ENCODE measurements around the gene ST6GALNAC4. TPM values are rescaled to one million over a fixed set of nuclear protein-coding genes. Genes with fewer than 3 reads are reported as not detected.

Gene ST6GALNAC4
- total and polyA plus RNA-seq, 9 of the 15 experiments (the other 6 are each of a cell fraction or from before 2014, with no cell fraction given) = 2.6 to 43.1 (median 15.4) TPM

DNA sequence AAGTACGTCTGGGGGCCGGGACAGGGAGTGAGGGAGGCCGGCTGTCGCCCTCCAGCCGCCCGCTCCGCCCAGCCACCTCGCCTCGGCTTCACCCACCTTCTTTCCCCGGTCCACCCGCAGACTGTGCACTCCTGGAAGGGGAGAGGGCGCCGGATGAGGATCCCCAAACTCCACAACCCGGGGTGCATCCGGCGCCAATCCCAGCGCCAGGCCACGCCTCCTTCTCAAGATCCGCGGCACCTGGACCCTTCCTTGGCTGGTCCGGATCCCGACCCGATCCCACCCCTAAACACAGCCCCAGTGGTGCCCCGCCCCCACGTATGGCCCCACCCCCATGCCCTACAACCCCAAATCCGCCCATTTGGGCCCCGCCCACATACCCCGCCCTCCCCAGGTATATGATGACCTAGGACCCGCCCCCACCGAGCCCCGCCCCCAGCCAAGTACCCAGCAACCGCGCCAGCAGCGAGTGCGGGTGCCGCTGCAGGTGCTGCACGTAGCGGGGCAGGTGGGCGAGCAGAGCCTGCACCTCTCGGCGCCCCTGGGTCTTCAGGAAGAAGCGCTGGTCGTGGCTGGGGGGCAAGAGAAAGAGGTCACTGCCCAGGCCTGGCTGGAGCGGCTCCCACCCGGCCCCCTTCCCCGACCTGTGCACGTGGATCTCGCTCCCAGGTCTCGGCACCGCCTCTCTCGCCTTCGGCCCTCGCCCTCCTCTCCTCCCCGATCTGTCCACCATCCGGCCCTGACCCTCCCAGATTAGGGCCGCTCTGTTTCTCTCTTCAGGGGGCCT lies 10.6 kb upstream of the ST6GALNAC4 start (continued):
- TF ChIP-seq, protein P1, sequence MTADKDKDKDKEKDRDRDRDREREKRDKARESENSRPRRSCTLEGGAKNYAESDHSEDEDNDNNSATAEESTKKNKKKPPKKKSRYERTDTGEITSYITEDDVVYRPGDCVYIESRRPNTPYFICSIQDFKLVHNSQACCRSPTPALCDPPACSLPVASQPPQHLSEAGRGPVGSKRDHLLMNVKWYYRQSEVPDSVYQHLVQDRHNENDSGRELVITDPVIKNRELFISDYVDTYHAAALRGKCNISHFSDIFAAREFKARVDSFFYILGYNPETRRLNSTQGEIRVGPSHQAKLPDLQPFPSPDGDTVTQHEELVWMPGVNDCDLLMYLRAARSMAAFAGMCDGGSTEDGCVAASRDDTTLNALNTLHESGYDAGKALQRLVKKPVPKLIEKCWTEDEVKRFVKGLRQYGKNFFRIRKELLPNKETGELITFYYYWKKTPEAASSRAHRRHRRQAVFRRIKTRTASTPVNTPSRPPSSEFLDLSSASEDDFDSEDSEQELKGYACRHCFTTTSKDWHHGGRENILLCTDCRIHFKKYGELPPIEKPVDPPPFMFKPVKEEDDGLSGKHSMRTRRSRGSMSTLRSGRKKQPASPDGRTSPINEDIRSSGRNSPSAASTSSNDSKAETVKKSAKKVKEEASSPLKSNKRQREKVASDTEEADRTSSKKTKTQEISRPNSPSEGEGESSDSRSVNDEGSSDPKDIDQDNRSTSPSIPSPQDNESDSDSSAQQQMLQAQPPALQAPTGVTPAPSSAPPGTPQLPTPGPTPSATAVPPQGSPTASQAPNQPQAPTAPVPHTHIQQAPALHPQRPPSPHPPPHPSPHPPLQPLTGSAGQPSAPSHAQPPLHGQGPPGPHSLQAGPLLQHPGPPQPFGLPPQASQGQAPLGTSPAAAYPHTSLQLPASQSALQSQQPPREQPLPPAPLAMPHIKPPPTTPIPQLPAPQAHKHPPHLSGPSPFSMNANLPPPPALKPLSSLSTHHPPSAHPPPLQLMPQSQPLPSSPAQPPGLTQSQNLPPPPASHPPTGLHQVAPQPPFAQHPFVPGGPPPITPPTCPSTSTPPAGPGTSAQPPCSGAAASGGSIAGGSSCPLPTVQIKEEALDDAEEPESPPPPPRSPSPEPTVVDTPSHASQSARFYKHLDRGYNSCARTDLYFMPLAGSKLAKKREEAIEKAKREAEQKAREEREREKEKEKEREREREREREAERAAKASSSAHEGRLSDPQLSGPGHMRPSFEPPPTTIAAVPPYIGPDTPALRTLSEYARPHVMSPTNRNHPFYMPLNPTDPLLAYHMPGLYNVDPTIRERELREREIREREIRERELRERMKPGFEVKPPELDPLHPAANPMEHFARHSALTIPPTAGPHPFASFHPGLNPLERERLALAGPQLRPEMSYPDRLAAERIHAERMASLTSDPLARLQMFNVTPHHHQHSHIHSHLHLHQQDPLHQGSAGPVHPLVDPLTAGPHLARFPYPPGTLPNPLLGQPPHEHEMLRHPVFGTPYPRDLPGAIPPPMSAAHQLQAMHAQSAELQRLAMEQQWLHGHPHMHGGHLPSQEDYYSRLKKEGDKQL (CRISPR knock-in tag; IDR thresholded peaks at IDR 0.05; ENCODE audit: borderline replicate concordance) = no peak
- no peak for TF ChIP-seq ZNF79 (CRISPR knock-in tag; IDR thresholded peaks at IDR 0.05; ENCODE audit: low read depth)
- no peak for TF ChIP-seq TCFL5 (CRISPR knock-in tag; conservative IDR thresholded peaks at IDR 0.05)
- no peak for TF ChIP-seq RAD51 (IDR thresholded peaks at IDR 0.05; ENCODE audit: borderline replicate concordance, low read depth)
- no peak for TF ChIP-seq SLC30A9 (CRISPR knock-in tag; IDR thresholded peaks at IDR 0.05)
- TF ChIP-seq CAMTA2 (CRISPR knock-in tag; conservative IDR thresholded peaks at IDR 0.05) = no peak
- TF ChIP-seq CHD2 (IDR thresholded peaks at IDR 0.05; ENCODE audit: low read depth, low read length) = no peak
- TF ChIP-seq CEBPG (CRISPR knock-in tag; IDR thresholded peaks at IDR 0.05) = no peak
- no peak for TF ChIP-seq CEBPG (tag; conservative IDR thresholded peaks at IDR 0.05 in 1 of 2, IDR thresholded peaks at IDR 0.05 in 1 of 2)
- no peak for TF ChIP-seq JUNB (CRISPR knock-in tag; conservative IDR thresholded peaks at IDR 0.05)
- no peak for TF ChIP-seq THRAP3 (IDR thresholded peaks at IDR 0.05; ENCODE audit: borderline replicate concordance)
- TF ChIP-seq ZNF77 (CRISPR knock-in tag; IDR thresholded peaks at IDR 0.05) = no peak
- TF ChIP-seq SUPT5H (IDR thresholded peaks at IDR 0.05) = no peak
- peak; percentile 33 for TF ChIP-seq SAP30 (IDR thresholded peaks at IDR 0.05; ENCODE audit: borderline replicate concordance, insufficient read depth, low read depth, low read length, poor library complexity, severe bottlenecking)
- no peak for TF ChIP-seq SMAD2 (IDR thresholded peaks at IDR 0.05; ENCODE audit: low read depth, low read length)
- no peak for TF ChIP-seq NR2C1 (IDR thresholded peaks at IDR 0.05)
- 0 out of 2 replicates have a peak, but pooled peaks have one; percentile 39 for TF ChIP-seq NR2C1 (tag; IDR thresholded peaks at IDR 0.05)
- peak; percentile 52; the same call in 1 of the 2 replicates for TF ChIP-seq RB1 (IDR thresholded peaks at IDR 0.05; ENCODE audit: low read depth)
- no peak for TF ChIP-seq SIN3B (IDR thresholded peaks at IDR 0.05; ENCODE audit: low read depth)
